ENCODE measurements around the gene PKD2.

Gene PKD2

GRCh38 chr4:88007304-88008121 lies at the start of gene PKD2:
TSS of gene PKD2 (plus strand) at chr4:88007635. CDS start at chr4:88007734, 99 bp downstream.
- DNase-seq (ENCODE audit: insufficient read length, low spot score) (peak; percentile 49), FAIRE-seq (peak; percentile 90)

GRCh38 chr4:87961993-87962392 lies 45.4 kb upstream of the PKD2 start:
- FAIRE-seq, result no peak
- DNase-seq (ENCODE audit: insufficient read length, low spot score), result no peak

GRCh38 chr4:87962398-87963146 lies 44.9 kb upstream of the PKD2 start:
- FAIRE-seq (no peak), DNase-seq (ENCODE audit: insufficient read length, low spot score) (no peak)

- no peak for FAIRE-seq
- DNase-seq (ENCODE audit: insufficient read length, low spot score), result no peak
Measured at GRCh38 chr4:87965501-87965975, 41.9 kb upstream of the PKD2 start.

GRCh38 chr4:87966095-87966496 lies 41.3 kb upstream of the PKD2 start:
- no peak for FAIRE-seq
- DNase-seq (ENCODE audit: insufficient read length, low spot score), result no peak

- no peak for DNase-seq (ENCODE audit: insufficient read length, low spot score)
- FAIRE-seq, result no peak
Measured at GRCh38 chr4:87967193-87967592, 40.2 kb upstream of the PKD2 start.

GRCh38 chr4:87970121-87970520 lies 37.3 kb upstream of the PKD2 start:
- no peak for FAIRE-seq

GRCh38 chr4:87971866-87972265 lies 35.6 kb upstream of the PKD2 start:
- DNase-seq (ENCODE audit: insufficient read length, low spot score), result no peak
- no peak for FAIRE-seq

More at GRCh38 chr4:87970121-87970520, 37.3 kb upstream of the PKD2 start:
- DNase-seq (ENCODE audit: insufficient read length, low spot score), result no peak

- DNase-seq (ENCODE audit: insufficient read length, low spot score), result no peak
Measured at GRCh38 chr4:87973283-87974169, 33.9 kb upstream of the PKD2 start.

GRCh38 chr4:87974856-87975462 lies 32.5 kb upstream of the PKD2 start:
- DNase-seq (ENCODE audit: insufficient read length, low spot score), result no peak
- FAIRE-seq, result no peak

More at GRCh38 chr4:87973283-87974169, 33.9 kb upstream of the PKD2 start:
- FAIRE-seq, result no peak

GRCh38 chr4:87975466-87975865 lies 32.0 kb upstream of the PKD2 start, which contains the start of gene SPP1:
TSS of gene SPP1 (plus strand) at chr4:87975714. CDS start at chr4:87976896, 1,182 bp downstream.
- no peak for FAIRE-seq

GRCh38 chr4:87977521-87978278 lies 29.7 kb upstream of the PKD2 start:
- DNase-seq (ENCODE audit: insufficient read length, low spot score) (no peak), FAIRE-seq (no peak)

More at GRCh38 chr4:87975466-87975865, 32.0 kb upstream of the PKD2 start, which contains the start of gene SPP1:
- DNase-seq (ENCODE audit: insufficient read length, low spot score), result no peak

GRCh38 chr4:87978681-87979080 lies 28.8 kb upstream of the PKD2 start:
- FAIRE-seq (no peak), DNase-seq (ENCODE audit: insufficient read length, low spot score) (no peak)

- no peak for FAIRE-seq
- DNase-seq (ENCODE audit: insufficient read length, low spot score), result no peak
Measured at GRCh38 chr4:87979810-87980209, 27.6 kb upstream of the PKD2 start.

GRCh38 chr4:87981486-87981885 lies 25.9 kb upstream of the PKD2 start:
- DNase-seq (ENCODE audit: insufficient read length, low spot score) (no peak), FAIRE-seq (no peak)

GRCh38 chr4:87982036-87982435 lies 25.4 kb upstream of the PKD2 start:
- DNase-seq (ENCODE audit: insufficient read length, low spot score), result no peak
- no peak for FAIRE-seq

GRCh38 chr4:87982446-87983010 lies 24.9 kb upstream of the PKD2 start:
- no peak for FAIRE-seq
- DNase-seq (ENCODE audit: insufficient read length, low spot score), result no peak

- DNase-seq (ENCODE audit: insufficient read length, low spot score) (no peak), FAIRE-seq (no peak)
Measured at GRCh38 chr4:87983996-87984395, 23.4 kb upstream of the PKD2 start.
